Gastrocnemius medialis (tissue), 4 donors: ENCODE data around the gene PPCDC.

Source experiments
- POLR2A ChIP-seq, 2 donors: fragments of 450-650 bp; IDR thresholded peaks; one replicate each; pipeline ENCODE4 v1.6.1; 2017; ENCODE audit warnings: antibody characterized with exemption in 2 of 2, mild to moderate bottlenecking in 2 of 2, moderate library complexity in 2 of 2
- TF ChIP-seq, protein P1 (sequence below), 5 experiments: fragments of 450-650 bp in 3 of 5; fragments of 200-600 bp in 2 of 5; sonication (generic) in 2 of 5; IDR thresholded peaks in 4 of 5; conservative IDR thresholded peaks in 1 of 5; 1 replicate in 4 of 5; 2 replicates in 1 of 5; pipeline ENCODE4 v1.5.1; 2016 to 2019; ENCODE audit warnings: antibody characterized with exemption in 5 of 5, mild to moderate bottlenecking in 3 of 5, moderate library complexity in 3 of 5

DNA sequence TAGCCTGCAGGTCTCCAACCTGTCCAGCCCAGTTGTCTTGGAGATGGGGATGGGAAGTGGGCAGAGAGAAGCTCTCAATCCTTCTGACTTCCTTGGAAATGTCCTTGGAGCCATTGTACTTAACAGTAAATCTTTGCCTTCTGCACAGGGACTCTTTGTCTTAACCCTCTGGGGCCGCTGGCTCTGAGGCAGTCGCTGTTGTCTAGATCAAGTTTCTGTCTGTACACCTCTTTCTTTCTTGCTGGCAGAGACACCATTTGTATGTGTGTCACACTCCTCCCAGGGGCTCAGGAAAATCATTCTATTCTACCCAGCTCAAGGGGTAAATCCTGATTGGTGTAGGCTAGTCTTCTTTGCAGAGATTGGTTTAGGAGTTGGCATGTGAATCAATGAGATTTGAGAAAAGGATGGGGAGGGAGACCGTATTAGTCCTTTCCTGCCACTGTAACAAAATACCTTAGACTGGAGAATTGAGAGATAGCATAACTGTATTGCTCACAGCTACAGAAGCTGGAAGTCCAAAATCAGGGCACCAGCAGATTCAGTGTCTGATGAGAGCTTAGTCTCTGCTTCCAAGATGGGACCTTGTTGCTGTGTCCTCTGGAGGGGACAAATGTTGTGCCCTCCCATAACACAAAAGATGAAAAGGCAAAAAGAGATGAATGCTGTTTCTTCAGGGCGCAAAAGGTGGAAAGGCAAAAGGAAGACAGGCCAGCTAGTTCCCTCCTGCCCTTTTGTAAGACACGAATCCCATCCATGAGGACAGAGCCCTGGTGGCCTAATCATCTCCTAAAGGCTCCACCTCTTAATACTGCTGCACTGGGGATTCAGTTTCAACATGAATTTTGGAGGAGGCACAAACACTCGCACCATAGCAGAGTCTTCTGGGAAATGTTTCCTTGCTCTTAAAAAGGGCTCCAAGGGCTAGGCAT, 66.3 kb downstream of the PPCDC start:
- TF ChIP-seq POLR2A (IDR thresholded peaks at IDR 0.05) = peak in 1 of 2 donors; percentile 24
- TF ChIP-seq, protein P1, sequence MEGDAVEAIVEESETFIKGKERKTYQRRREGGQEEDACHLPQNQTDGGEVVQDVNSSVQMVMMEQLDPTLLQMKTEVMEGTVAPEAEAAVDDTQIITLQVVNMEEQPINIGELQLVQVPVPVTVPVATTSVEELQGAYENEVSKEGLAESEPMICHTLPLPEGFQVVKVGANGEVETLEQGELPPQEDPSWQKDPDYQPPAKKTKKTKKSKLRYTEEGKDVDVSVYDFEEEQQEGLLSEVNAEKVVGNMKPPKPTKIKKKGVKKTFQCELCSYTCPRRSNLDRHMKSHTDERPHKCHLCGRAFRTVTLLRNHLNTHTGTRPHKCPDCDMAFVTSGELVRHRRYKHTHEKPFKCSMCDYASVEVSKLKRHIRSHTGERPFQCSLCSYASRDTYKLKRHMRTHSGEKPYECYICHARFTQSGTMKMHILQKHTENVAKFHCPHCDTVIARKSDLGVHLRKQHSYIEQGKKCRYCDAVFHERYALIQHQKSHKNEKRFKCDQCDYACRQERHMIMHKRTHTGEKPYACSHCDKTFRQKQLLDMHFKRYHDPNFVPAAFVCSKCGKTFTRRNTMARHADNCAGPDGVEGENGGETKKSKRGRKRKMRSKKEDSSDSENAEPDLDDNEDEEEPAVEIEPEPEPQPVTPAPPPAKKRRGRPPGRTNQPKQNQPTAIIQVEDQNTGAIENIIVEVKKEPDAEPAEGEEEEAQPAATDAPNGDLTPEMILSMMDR (IDR thresholded peaks at IDR 0.05 in 4 of 5, conservative IDR thresholded peaks at IDR 0.05 in 1 of 5) = no peak
